Hepatocyte (in vitro differentiated cells): ENCODE data around the gene PLAAT3.

Source experiments
- CTCF ChIP-seq: fragments of 200-600 bp; sonication (generic); IDR thresholded peaks from 2 replicates; pipeline ENCODE4 v1.5.1; 2016; ENCODE audit warnings: antibody characterized with exemption, mild to moderate bottlenecking; ENCODE audit not compliant: poor library complexity
- EZH2 ChIP-seq: fragments of 200-600 bp; sonication (generic); IDR thresholded peaks from 2 replicates; pipeline ENCODE4 v1.6.1; 2016; ENCODE audit warnings: antibody characterized with exemption, mild to moderate bottlenecking, borderline replicate concordance
- EZH2phosphoT487 ChIP-seq: fragments of 200-600 bp; sonication (generic); IDR thresholded peaks from one replicate; pipeline ENCODE4 v1.6.1; 2018; ENCODE audit warnings: antibody characterized with exemption, mild to moderate bottlenecking, low read depth, moderate library complexity; ENCODE audit not compliant: unreplicated experiment, severe bottlenecking

- no peak for TF ChIP-seq CTCF
- no peak for TF ChIP-seq EZH2
- TF ChIP-seq EZH2phosphoT487: no peak
Measured at GRCh38 chr11:63564784-63565350, 49.4 kb downstream of the PLAAT3 start.
